Epidermal melanocyte (primary cell): ENCODE data around the gene INPP5K.
"Not testable (repeated sequence)": the region's sequence is repeated elsewhere in the genome, so short reads cannot be mapped to it uniquely, and the experiment has no call there.

Experiments
- DNase-seq: peaks from one replicate; pipeline ENCODE4 v3.0.0; 2011; ENCODE audit warnings: low spot score; ENCODE audit not compliant: insufficient read length

INPP5K gene

GRCh38 chr17:1516388-1517161, at the start of gene INPP5K:
TSS of gene INPP5K (minus strand) at chr17:1516612. CDS start at chr17:1516499, 113 bp downstream.
- DNase-seq, result peak; percentile 94

GRCh38 chr17:1565877-1566276, 49.5 kb upstream of the INPP5K start:
- DNase-seq, result no peak

GRCh38 chr17:1563786-1564613, 47.6 kb upstream of the INPP5K start:
- no peak for DNase-seq

- DNase-seq, result not testable (repeated sequence)
Measured at GRCh38 chr17:1563471-1563785, 47.0 kb upstream of the INPP5K start.

- DNase-seq, result no peak
Measured at GRCh38 chr17:1562176-1562643, 45.8 kb upstream of the INPP5K start.

GRCh38 chr17:1561420-1562175, 45.2 kb upstream of the INPP5K start:
- no peak for DNase-seq

GRCh38 chr17:1560858-1561355, 44.5 kb upstream of the INPP5K start:
- DNase-seq, result no peak

GRCh38 chr17:1560101-1560857, 43.9 kb upstream of the INPP5K start:
- no peak for DNase-seq

- DNase-seq, result peak; percentile 71
Measured at GRCh38 chr17:1559047-1560043, 42.9 kb upstream of the INPP5K start.

GRCh38 chr17:1558401-1558800, 42.0 kb upstream of the INPP5K start:
- no peak for DNase-seq

- no peak for DNase-seq
Measured at GRCh38 chr17:1557355-1558095, 41.1 kb upstream of the INPP5K start.

GRCh38 chr17:1555651-1556471, 39.4 kb upstream of the INPP5K start:
- no peak for DNase-seq

- DNase-seq, result no peak
Measured at GRCh38 chr17:1554751-1555540, 38.5 kb upstream of the INPP5K start.

- no peak for DNase-seq
Measured at GRCh38 chr17:1553354-1554266, 37.2 kb upstream of the INPP5K start.

GRCh38 chr17:1552932-1553331, 36.5 kb upstream of the INPP5K start:
- DNase-seq, result no peak

GRCh38 chr17:1551741-1552140, 35.3 kb upstream of the INPP5K start:
- DNase-seq, result no peak
